Measurements from ENCODE around the gene OR2L8.

Gene OR2L8

GRCh38 chr1:247923941-247924340, 24.7 kb upstream of the OR2L8 start:
- H3K4me1 ChIP-seq (ENCODE audit: insufficient read depth, poor library complexity, severe bottlenecking): no peaks in the 10 kb centered on the region
- no peaks in the 10 kb centered on the region for H3K36me3 ChIP-seq (ENCODE audit: low read depth)
- H3K4me3 ChIP-seq (ENCODE audit: severe bottlenecking): no peak overlapping the region
- no peak for ATAC-seq (ENCODE audit: low read depth)
- TF ChIP-seq, protein P1, sequence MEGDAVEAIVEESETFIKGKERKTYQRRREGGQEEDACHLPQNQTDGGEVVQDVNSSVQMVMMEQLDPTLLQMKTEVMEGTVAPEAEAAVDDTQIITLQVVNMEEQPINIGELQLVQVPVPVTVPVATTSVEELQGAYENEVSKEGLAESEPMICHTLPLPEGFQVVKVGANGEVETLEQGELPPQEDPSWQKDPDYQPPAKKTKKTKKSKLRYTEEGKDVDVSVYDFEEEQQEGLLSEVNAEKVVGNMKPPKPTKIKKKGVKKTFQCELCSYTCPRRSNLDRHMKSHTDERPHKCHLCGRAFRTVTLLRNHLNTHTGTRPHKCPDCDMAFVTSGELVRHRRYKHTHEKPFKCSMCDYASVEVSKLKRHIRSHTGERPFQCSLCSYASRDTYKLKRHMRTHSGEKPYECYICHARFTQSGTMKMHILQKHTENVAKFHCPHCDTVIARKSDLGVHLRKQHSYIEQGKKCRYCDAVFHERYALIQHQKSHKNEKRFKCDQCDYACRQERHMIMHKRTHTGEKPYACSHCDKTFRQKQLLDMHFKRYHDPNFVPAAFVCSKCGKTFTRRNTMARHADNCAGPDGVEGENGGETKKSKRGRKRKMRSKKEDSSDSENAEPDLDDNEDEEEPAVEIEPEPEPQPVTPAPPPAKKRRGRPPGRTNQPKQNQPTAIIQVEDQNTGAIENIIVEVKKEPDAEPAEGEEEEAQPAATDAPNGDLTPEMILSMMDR (IDR thresholded peaks at IDR 0.05; ENCODE audit: poor library complexity, severe bottlenecking): no peak
- H3K9me3 ChIP-seq (ENCODE audit: severe bottlenecking): no peaks in the 10 kb centered on the region
- H3K27ac ChIP-seq (ENCODE audit: poor library complexity, severe bottlenecking): no peak overlapping the region
- H3K27me3 ChIP-seq (ENCODE audit: insufficient read depth, poor library complexity, severe bottlenecking): no peaks in the 10 kb centered on the region
- DNase-seq (ENCODE audit: low spot score): no peak

DNA sequence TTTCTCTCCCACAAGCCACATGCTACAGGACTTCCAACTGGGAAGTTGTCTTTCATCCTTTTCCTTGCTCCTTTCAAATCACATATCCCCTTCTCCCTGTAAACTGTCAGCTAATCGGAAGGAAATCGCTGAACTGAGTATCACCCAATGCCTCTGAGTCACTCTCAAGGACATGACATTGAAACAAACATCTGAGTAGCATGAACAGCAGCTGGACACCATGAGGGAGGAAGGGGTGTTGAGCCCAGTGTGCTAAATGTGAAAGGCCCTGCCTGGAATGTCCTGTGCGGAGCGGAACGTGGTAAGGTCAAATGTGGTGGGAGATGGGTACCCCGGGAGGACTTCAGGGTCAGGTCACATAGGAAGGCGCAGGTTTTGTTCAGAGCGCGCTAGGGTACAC, 23.8 kb upstream of the OR2L8 start, which contains the start of gene OR2AJ1:
Gene OR2AJ1 (plus strand): TSS at position 22 of the 400 bp plus-strand sequence. CDS start 8,880 bp downstream, outside the sequence.
- no peaks in the 10 kb centered on the region for H3K9me3 ChIP-seq (ENCODE audit: severe bottlenecking)
- no peaks in the 10 kb centered on the region for H3K27me3 ChIP-seq (ENCODE audit: insufficient read depth, poor library complexity, severe bottlenecking)
- no peak within 1 kb of the TSS for H3K27ac ChIP-seq (ENCODE audit: poor library complexity, severe bottlenecking)
- ATAC-seq (ENCODE audit: low read depth) (no peak), DNase-seq (ENCODE audit: low spot score) (no peak)
- no peaks in the 10 kb centered on the region for H3K36me3 ChIP-seq (ENCODE audit: low read depth)
- no peak within 1 kb of the TSS for H3K4me3 ChIP-seq (ENCODE audit: severe bottlenecking)
- no peaks in the 10 kb centered on the region for H3K4me1 ChIP-seq (ENCODE audit: insufficient read depth, poor library complexity, severe bottlenecking)
- TF ChIP-seq, protein P1 (IDR thresholded peaks at IDR 0.05; ENCODE audit: poor library complexity, severe bottlenecking): no peak

DNA sequence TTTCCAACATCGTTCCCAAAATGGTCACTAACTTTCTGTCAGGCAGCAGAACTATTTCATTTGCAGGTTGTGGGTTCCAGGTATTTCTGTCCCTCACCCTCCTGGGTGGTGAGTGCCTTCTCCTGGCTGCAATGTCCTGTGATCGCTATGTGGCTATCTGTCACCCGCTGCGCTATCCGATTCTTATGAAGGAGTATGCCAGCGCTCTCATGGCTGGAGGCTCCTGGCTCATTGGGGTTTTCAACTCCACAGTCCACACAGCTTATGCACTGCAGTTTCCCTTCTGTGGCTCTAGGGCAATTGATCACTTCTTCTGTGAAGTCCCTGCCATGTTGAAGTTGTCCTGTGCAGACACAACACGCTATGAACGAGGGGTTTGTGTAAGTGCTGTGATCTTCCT, 14.7 kb upstream of the OR2L8 start:
- TF ChIP-seq, protein P1 (IDR thresholded peaks at IDR 0.05; ENCODE audit: poor library complexity, severe bottlenecking): no peak
- Histone ChIP-seq H3K27ac (ENCODE audit: poor library complexity, severe bottlenecking) (no peak overlapping the region), H3K36me3 (ENCODE audit: low read depth) (no peaks in the 10 kb centered on the region), H3K9me3 (ENCODE audit: severe bottlenecking) (no peaks in the 10 kb centered on the region), H3K27me3 (ENCODE audit: insufficient read depth, poor library complexity, severe bottlenecking) (no peaks in the 10 kb centered on the region), H3K4me3 (ENCODE audit: severe bottlenecking) (no peak overlapping the region), H3K4me1 (ENCODE audit: insufficient read depth, poor library complexity, severe bottlenecking) (no peaks in the 10 kb centered on the region)
- ATAC-seq (ENCODE audit: low read depth) (no peak), DNase-seq (ENCODE audit: low spot score) (no peak)

DNA sequence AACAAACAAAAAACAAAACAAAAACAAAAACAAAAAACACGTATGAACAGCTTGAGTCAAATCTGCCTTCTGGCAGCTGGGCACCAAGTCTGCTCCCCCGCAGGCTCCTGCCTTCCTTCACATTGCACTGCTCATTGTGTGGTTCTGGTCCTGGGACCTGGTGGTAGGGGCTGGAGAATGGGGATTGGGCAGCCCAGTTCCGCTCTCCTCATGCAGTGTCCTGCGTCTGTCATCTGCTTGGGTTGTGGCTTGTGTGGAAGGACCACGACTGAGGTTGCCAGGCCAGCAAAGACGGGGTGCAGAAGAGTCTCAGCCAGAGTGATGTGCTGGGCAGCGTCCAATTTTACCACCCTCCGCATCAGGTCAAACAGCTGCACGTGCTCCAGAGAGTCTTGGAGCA, 12.9 kb upstream of the OR2L8 start:
- Histone ChIP-seq H3K27ac (ENCODE audit: poor library complexity, severe bottlenecking) (no peak overlapping the region), H3K27me3 (ENCODE audit: insufficient read depth, poor library complexity, severe bottlenecking) (no peaks in the 10 kb centered on the region), H3K4me1 (ENCODE audit: insufficient read depth, poor library complexity, severe bottlenecking) (no peaks in the 10 kb centered on the region), H3K9me3 (ENCODE audit: severe bottlenecking) (peaks cover 3% of the 10 kb centered on the region), H3K36me3 (ENCODE audit: low read depth) (no peaks in the 10 kb centered on the region), H3K4me3 (ENCODE audit: severe bottlenecking) (no peak overlapping the region)
- TF ChIP-seq, protein P1 (IDR thresholded peaks at IDR 0.05; ENCODE audit: poor library complexity, severe bottlenecking): no peak
- ATAC-seq (ENCODE audit: low read depth) (no peak), DNase-seq (ENCODE audit: low spot score) (no peak)

DNA sequence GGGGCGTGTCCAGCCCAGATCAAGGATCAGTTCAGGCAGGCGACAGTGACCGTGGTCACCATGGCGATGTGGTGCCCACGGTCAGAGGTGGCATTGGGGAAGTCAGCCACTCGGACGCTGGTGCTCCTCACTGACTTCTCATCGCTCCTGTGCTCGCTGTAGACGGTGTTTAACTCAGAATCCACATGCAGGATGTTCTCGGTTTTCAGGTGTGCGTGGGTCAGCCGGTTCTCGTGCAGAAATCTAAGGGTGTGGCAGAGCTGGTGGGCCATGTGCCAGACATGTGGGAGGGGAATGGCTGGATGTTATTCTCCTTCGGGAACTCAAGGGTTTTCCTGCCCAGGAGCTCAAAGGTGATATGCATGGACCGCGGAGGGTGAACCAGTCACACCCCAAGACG, 12.2 kb upstream of the OR2L8 start:
- TF ChIP-seq, protein P1 (IDR thresholded peaks at IDR 0.05; ENCODE audit: poor library complexity, severe bottlenecking): no peak
- Histone ChIP-seq H3K27me3 (ENCODE audit: insufficient read depth, poor library complexity, severe bottlenecking) (no peaks in the 10 kb centered on the region), H3K9me3 (ENCODE audit: severe bottlenecking) (peaks cover 3% of the 10 kb centered on the region), H3K27ac (ENCODE audit: poor library complexity, severe bottlenecking) (no peak overlapping the region), H3K4me3 (ENCODE audit: severe bottlenecking) (no peak overlapping the region), H3K4me1 (ENCODE audit: insufficient read depth, poor library complexity, severe bottlenecking) (no peaks in the 10 kb centered on the region), H3K36me3 (ENCODE audit: low read depth) (no peaks in the 10 kb centered on the region)
- no peak for DNase-seq (ENCODE audit: low spot score)
- ATAC-seq (ENCODE audit: low read depth): no peak

All from RWPE2 (cell line).